SK-N-SH (cell line): ENCODE measurements around the gene ENTPD1.

ENCODE experiments used
- CTCF ChIP-seq: fragments of 200-600 bp; sonication (generic); IDR thresholded peaks from 2 replicates; pipeline ENCODE4 v1.6.1; 2017; ENCODE audit warnings: antibody characterized with exemption, mild to moderate bottlenecking, moderate library complexity
- ELF1 ChIP-seq: IDR thresholded peaks from 2 replicates; pipeline ENCODE4 v1.4.0; 2012
- JUND ChIP-seq: IDR thresholded peaks from 2 replicates; pipeline ENCODE4 v1.4.0; 2012
- USF1 ChIP-seq: IDR thresholded peaks from 2 replicates; pipeline ENCODE4 v1.4.0; 2012; ENCODE audit warnings: low read depth, borderline replicate concordance

DNA sequence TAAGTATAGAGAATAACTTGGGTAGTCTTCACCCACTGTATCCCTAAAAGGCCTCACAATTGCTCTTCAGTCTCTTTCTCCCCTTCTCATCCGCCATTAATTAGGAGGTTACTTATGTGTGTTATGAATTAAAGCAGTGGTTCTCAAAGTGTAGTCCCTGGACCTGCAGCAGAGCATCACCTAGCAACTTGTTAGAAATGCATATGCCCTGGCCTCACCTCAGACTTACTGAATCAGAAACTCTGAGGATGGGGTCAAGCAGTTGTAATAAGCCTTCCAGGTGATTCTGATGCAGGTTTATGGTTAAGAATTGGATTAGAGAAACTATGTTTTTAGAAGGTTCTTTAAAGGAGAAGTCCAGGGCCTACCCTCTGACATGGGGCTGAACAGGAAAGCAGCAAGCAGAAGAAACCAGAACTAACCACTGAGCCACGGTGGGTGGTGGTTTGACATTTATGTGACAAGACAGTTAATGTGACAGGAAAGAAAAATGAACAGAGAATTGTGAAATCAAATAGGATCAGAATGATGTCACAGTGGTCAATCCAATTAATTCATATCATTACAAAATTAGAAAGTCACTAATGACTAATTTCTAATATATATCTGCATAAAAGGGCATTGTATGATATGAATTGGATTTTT lies 37.6 kb downstream of the ENTPD1 start:
- TF ChIP-seq USF1 (no peak), JUND (no peak), CTCF (no peak), ELF1 (no peak)
